Right lobe of liver (tissue), 6 donors: Measurements from ENCODE around the gene MROH7. TPM values are rescaled to one million over a fixed set of nuclear protein-coding genes. Genes with fewer than 3 reads are reported as not detected.

Source experiments
- ATAC-seq, 4 donors: fragments of 200-7000 bp; cut with Tn5 transposase; one replicate each; pipeline ENCODE4 v1.9.1; 2020; ENCODE audit warnings: mild to moderate bottlenecking in 4 of 4, moderate library complexity in 4 of 4
- DNase-seq, 3 donors: peaks; one replicate each; pipeline ENCODE4 v3.0.0-alpha.2; 2020
- H3K27ac ChIP-seq, 3 donors: fragments of 200-600 bp; one replicate each; pipeline ENCODE4 v1.8.0; 2022
- H3K27me3 ChIP-seq, 2 donors: fragments of 200-600 bp; one replicate each; pipeline ENCODE4 v1.8.0; 2022
- H3K36me3 ChIP-seq, 4 donors: fragments of 200-600 bp; sonication (generic) in 1 of 4; one replicate each; pipeline versions ENCODE4 v1.5.1 to v1.8.0; 2017 to 2022; ENCODE audit warnings: control low read depth in 1 of 4
- H3K4me1 ChIP-seq, 4 donors: fragments of 200-600 bp; sonication (generic) in 1 of 4; one replicate each; pipeline versions ENCODE4 v1.5.1 to v1.8.0; 2017 to 2022; ENCODE audit warnings: control low read depth in 1 of 4
- H3K4me3 ChIP-seq, 3 donors: fragments of 200-600 bp; one replicate each; pipeline ENCODE4 v1.8.0; 2022
- H3K9me3 ChIP-seq, 4 donors: fragments of 200-600 bp; sonication (generic) in 1 of 4; one replicate each; pipeline versions ENCODE4 v1.5.1 to v1.8.0; 2017 to 2022; ENCODE audit warnings: control low read depth in 1 of 4
- CTCF ChIP-seq, 4 donors: fragments of 200-600 bp in 3 of 4; fragments of 450-650 bp in 1 of 4; IDR thresholded peaks; one replicate each; pipeline versions ENCODE4 v1.5.1 to v1.8.0; 2016 to 2022; ENCODE audit warnings: antibody characterized with exemption in 4 of 4, mild to moderate bottlenecking in 2 of 4
- POLR2A ChIP-seq: fragments of 450-650 bp; IDR thresholded peaks from one replicate; pipeline ENCODE4 v1.6.1; 2017; ENCODE audit warnings: antibody characterized with exemption, mild to moderate bottlenecking
- WGBS: methylation state at CpG from one replicate; pipeline ENCODE4 v1.1.6; 2018; ENCODE audit warnings: low coverage, low lambda C conversion rate; ENCODE audit not compliant: insufficient coverage; ENCODE audit errors: missing lambda C conversion rate; 5-methylcytosine and 5-hydroxymethylcytosine counted together
- intact Hi-C, 2 donors: fragments of 100-400 bp; cut with DNase I; formaldehyde crosslinking; loops; one replicate each; pipeline versions ENCODE4 v1.11.2 to v1.14.1; 2022
- total RNA-seq, 6 experiments: library from RNA; depleted of rRNA in 2 of 6; stranded (reverse); fragments of >200 nt in 2 of 6; fragmentation: NEBNext Ultra II Directional in 3 of 6; extraction: Animal tissue kit (Norgen Biotek cat#: 25700) in 3 of 6; gene quantifications; one replicate each; pipeline versions ENCODE4 v1.1.0 to v1.2.4, GENCODE V29; 2016 to 2023
- donor health status: DM: no; HTN: yes; CAD: no.
- donor health status: DM: no; HTN: no; CAD: no.
- donor health status: DM: no; HTN: no; CAD: no.
- donor health status: DM: no; HTN: yes; CAD: no.
- donor health status: DM: no; HTN: yes; CAD: no.

The MROH7 gene
- total RNA-seq, 6 experiments from 2014 or later, result 0.37 to 3.1 (median 1.2) TPM

GRCh38 chr1:54604572-54605370, 36.8 kb upstream of the MROH7 start:
- TF ChIP-seq POLR2A (no peak), CTCF (IDR thresholded peaks at IDR 0.05) (no peak)
- no peaks in the 10 kb centered on the region for H3K9me3 ChIP-seq
- DNase-seq, result no peak
- H3K4me3 ChIP-seq, result no peak overlapping the region
- no peak for ATAC-seq
- no peaks in the 10 kb centered on the region for H3K36me3 ChIP-seq
- 62% methylated on average over 5 of the region's 13 CpGs for WGBS
- intact Hi-C loops, result no loop called here
- no peaks in the 10 kb centered on the region for H3K4me1 ChIP-seq
- H3K27me3 ChIP-seq, result no peaks in the 10 kb centered on the region
- H3K27ac ChIP-seq, result no peak overlapping the region

- Histone ChIP-seq H3K4me1 (no peaks in the 10 kb centered on the region), H3K27ac (no peak overlapping the region), H3K27me3 (no peaks in the 10 kb centered on the region), H3K9me3 (no peaks in the 10 kb centered on the region), H3K4me3 (no peak overlapping the region), H3K36me3 (no peaks in the 10 kb centered on the region)
- intact Hi-C loops, result no loop called here
- ATAC-seq (no peak), DNase-seq (no peak)
- no peak for TF ChIP-seq POLR2A
- TF ChIP-seq CTCF (IDR thresholded peaks at IDR 0.05), result no peak
- WGBS, result 77% methylated on average over 5 of the region's 9 CpGs
Observed at GRCh38 chr1:54606096-54606989, 35.2 kb upstream of the MROH7 start.

GRCh38 chr1:54606990-54607325, 34.6 kb upstream of the MROH7 start:
- no CpG with 5 or more reads among the region's 13 CpGs for WGBS
- DNase-seq (no peak), ATAC-seq (no peak)
- TF ChIP-seq POLR2A (no peak), CTCF (IDR thresholded peaks at IDR 0.05) (no peak)
- no peaks in the 10 kb centered on the region for H3K36me3 ChIP-seq
- H3K4me1 ChIP-seq, result no peaks in the 10 kb centered on the region
- intact Hi-C loops, result no loop called here
- H3K27me3 ChIP-seq, result no peaks in the 10 kb centered on the region
- H3K27ac ChIP-seq, result no peak overlapping the region
- H3K4me3 ChIP-seq, result no peak overlapping the region
- no peaks in the 10 kb centered on the region for H3K9me3 ChIP-seq

GRCh38 chr1:54607821-54608565, 33.6 kb upstream of the MROH7 start:
- intact Hi-C loops, result no loop called here
- Histone ChIP-seq H3K27me3 (no peaks in the 10 kb centered on the region), H3K4me3 (no peak overlapping the region), H3K27ac (no peak overlapping the region), H3K9me3 (no peaks in the 10 kb centered on the region), H3K4me1 (no peaks in the 10 kb centered on the region), H3K36me3 (no peaks in the 10 kb centered on the region)
- ATAC-seq (no peak), DNase-seq (no peak)
- TF ChIP-seq POLR2A (no peak), CTCF (IDR thresholded peaks at IDR 0.05) (no peak)
- 91% methylated on average over 6 of the region's 19 CpGs for WGBS
